KOPT-K1 (cell line): ENCODE data around the gene PCDHGA1.
"Not testable (repeated sequence)": the region's sequence is repeated elsewhere in the genome, so short reads cannot be mapped to it uniquely, and the experiment has no call there.

Experiments
- H3K27ac ChIP-seq: fragments of 200-600 bp; sonication (generic); 2 replicates; pipeline ENCODE4 v1.5.1; 2016; ENCODE audit warnings: antibody characterized with exemption, mild to moderate bottlenecking, low read depth, low read length; ENCODE audit not compliant: poor library complexity, severe bottlenecking
- H3K36me3 ChIP-seq: fragments of 200-600 bp; sonication (generic); 2 replicates; pipeline ENCODE4 v1.5.1; 2017; ENCODE audit warnings: antibody characterized with exemption, mild to moderate bottlenecking, low read length, moderate library complexity; ENCODE audit not compliant: insufficient read depth
- H3K9me3 ChIP-seq: fragments of 200-600 bp; sonication (generic); 2 replicates; pipeline ENCODE4 v1.5.1; 2017; ENCODE audit warnings: antibody characterized with exemption, low read length, mild to moderate bottlenecking; ENCODE audit not compliant: insufficient read depth, poor library complexity, severe bottlenecking

PCDHGA1 gene

GRCh38 chr5:141362719-141363118 lies 32.4 kb downstream of the PCDHGA1 start:
- H3K27ac ChIP-seq = no peak overlapping the region
- H3K9me3 ChIP-seq = peaks cover 47% of the 10 kb centered on the region
- H3K36me3 ChIP-seq = no peaks in the 10 kb centered on the region

DNA sequence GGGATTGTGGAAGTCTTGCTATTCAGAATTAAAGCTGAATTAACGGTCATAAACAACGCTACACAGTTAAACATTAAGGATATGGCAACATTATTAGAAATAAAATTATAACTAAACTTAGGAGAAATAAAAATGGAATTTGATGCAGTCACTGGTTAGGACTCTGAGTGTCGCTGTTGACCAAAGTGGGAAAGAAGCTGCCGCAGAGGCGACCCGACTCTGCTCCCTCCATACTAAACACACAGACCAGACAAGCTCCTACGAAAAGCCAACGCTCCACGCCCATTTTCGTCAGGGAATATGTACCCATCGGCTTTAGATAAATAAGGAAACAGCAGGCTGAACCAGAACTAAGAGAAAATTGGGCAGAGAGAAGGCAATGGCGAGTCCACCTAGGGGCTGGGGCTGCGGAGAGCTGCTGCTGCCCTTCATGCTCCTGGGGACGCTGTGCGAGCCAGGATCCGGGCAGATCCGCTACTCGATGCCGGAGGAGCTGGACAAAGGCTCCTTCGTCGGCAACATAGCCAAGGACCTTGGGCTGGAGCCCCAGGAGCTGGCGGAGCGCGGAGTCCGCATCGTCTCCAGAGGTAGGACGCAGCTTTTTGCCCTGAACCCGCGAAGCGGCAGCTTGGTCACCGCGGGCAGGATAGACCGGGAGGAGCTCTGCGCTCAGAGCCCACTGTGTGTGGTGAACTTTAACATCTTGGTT lies 33.8 kb downstream of the PCDHGA1 start, which contains the start of gene PCDHGA5:
Gene PCDHGA5, plus strand, starts transcription at position 211 of the 709 bp plus-strand sequence. Its CDS starts 169 bp downstream, at position 380.
- no peaks in the 10 kb centered on the region for H3K36me3 ChIP-seq
- no peak within 1 kb of the TSS for H3K27ac ChIP-seq
- peaks cover 47% of the 10 kb centered on the region for H3K9me3 ChIP-seq

- Histone ChIP-seq H3K36me3 (no peaks in the 10 kb centered on the region), H3K27ac (no peak overlapping the region), H3K9me3 (peaks cover 50% of the 10 kb centered on the region)
Observed at GRCh38 chr5:141366016-141366896, 35.9 kb downstream of the PCDHGA1 start.

- Histone ChIP-seq H3K9me3 (peaks cover 39% of the 10 kb centered on the region), H3K36me3 (no peaks in the 10 kb centered on the region), H3K27ac (no peak within 1 kb of the TSS)
Observed at GRCh38 chr5:141369994-141370848, 39.9 kb downstream of the PCDHGA1 start, which contains the start of gene PCDHGB3. TSS of gene PCDHGB3 (plus strand) at chr5:141370242. CDS start at chr5:141370395, 153 bp downstream.

DNA sequence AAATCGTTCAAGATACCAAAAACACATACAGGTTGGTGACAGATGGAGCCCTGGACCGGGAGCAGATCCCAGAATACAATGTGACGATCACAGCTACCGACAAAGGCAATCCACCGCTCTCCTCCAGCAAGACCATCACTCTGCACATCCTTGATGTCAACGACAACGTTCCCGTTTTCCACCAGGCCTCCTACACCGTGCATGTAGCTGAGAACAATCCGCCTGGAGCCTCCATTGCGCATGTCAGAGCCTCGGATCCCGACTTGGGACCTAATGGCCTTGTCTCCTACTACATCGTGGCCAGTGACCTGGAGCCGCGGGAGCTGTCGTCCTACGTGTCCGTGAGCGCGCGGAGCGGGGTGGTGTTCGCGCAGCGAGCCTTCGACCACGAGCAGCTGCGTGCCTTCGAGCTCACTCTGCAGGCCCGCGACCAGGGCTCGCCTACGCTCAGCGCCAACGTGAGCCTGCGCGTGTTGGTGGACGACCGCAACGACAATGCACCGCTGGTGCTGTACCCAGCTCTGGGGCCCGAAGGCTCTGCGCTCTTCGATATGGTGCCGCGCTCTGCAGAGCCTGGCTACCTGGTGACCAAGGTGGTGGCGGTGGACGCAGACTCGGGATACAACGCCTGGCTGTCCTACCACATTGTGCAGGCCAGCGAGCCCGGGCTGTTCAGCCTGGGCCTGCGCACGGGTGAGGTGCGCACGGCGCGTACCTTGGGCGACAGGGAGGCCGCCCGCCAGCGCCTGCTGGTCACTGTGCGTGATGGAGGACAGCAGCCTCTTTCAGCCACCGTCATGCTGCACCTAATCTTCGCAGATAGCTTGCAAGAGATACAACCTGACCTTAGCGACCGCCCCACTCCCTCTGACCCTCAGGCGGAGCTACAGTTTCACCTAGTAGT lies 41.5 kb downstream of the PCDHGA1 start:
- Histone ChIP-seq H3K9me3 (peaks cover 36% of the 10 kb centered on the region), H3K36me3 (no peaks in the 10 kb centered on the region), H3K27ac (no peak overlapping the region)

DNA sequence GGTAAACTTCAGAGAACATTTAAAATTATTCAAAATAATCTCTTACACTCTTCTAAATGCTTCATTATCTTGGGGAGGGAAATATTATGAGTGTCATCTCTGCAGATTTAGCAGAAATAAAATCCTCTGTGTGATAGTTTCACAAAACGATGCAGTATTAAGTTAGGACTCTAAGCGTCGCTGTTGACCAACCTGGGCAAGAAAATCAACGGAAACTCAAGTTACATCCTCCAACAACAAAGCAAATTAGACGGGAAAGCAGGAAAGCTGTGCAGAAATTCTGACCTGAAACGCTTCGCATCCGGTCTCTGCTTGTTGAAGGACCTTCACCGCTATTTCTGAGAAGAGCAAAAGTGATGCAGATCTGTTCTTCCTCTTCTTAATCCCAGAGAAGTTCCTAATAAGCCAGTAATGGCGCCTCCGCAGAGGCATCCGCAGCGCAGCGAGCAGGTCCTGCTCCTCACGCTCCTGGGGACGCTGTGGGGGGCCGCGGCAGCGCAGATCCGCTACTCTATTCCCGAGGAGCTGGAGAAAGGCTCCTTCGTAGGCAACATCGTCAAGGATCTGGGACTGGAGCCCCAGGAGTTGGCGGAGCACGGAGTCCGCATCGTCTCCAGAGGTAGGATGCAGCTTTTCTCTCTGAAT lies 43.5 kb downstream of the PCDHGA1 start, which contains the start of gene PCDHGA6:
Gene PCDHGA6, plus strand, starts transcription at position 219 of the 645 bp plus-strand sequence. Its CDS starts 193 bp downstream, at position 412.
- Histone ChIP-seq H3K36me3 (no peaks in the 10 kb centered on the region), H3K27ac (no peak within 1 kb of the TSS), H3K9me3 (peaks cover 36% of the 10 kb centered on the region)

DNA sequence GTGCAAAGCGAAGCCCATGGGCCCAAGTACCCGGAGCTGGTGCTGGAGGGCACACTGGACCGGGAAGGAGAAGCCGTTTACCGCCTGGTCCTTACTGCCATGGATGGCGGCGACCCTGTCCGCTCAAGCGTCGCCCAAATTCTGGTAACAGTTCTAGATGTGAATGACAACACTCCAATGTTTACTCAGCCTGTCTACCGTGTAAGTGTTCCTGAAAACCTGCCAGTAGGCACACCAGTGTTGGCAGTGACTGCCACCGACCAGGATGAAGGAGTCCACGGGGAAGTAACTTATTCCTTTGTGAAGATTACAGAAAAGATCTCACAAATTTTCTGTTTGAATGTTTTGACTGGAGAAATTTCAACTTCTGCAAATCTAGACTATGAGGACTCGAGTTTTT lies 44.3 kb downstream of the PCDHGA1 start:
- H3K27ac ChIP-seq = no peak overlapping the region
- peaks cover 36% of the 10 kb centered on the region for H3K9me3 ChIP-seq
- no peaks in the 10 kb centered on the region for H3K36me3 ChIP-seq

DNA sequence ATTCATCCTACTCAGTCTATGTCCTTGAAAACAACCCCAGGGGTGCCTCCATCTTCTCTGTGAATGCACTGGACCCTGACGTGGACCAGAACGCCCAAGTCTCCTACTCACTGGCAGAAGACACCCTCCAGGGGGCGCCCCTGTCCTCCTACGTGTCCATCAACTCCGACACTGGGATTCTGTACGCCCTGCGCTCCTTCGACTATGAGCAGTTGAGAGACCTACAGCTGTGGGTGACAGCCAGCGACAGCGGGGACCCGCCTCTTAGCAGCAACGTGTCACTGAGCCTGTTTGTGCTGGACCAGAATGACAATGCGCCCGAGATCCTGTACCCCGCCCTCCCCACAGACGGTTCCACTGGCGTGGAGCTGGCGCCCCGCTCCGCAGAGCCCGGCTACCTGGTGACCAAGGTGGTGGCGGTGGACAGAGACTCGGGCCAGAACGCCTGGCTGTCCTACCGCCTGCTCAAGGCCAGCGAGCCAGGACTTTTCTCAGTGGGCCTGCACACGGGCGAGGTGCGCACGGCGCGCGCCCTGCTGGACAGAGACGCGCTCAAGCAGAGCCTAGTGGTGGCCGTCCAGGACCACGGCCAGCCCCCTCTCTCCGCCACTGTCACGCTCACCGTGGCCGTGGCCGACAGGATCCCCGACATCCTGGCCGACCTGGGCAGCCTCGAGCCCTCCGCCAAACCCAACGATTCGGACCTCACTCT lies 45.3 kb downstream of the PCDHGA1 start:
- H3K36me3 ChIP-seq, H3K27ac ChIP-seq: not testable (repeated sequence)
- H3K9me3 ChIP-seq = peaks cover 30% of the 10 kb centered on the region

GRCh38 chr5:141382469-141383294 lies 52.4 kb downstream of the PCDHGA1 start, which contains the start of gene PCDHGA7:
TSS of gene PCDHGA7 (plus strand) at chr5:141382742. CDS start at chr5:141382900, 158 bp downstream.
- no peak within 1 kb of the TSS for H3K27ac ChIP-seq
- H3K9me3 ChIP-seq = peaks cover 29% of the 10 kb centered on the region
- no peaks in the 10 kb centered on the region for H3K36me3 ChIP-seq

- no peak overlapping the region for H3K27ac ChIP-seq
- H3K36me3 ChIP-seq = no peaks in the 10 kb centered on the region
- peaks cover 29% of the 10 kb centered on the region for H3K9me3 ChIP-seq
Observed at GRCh38 chr5:141383345-141383744, 53.0 kb downstream of the PCDHGA1 start.

DNA sequence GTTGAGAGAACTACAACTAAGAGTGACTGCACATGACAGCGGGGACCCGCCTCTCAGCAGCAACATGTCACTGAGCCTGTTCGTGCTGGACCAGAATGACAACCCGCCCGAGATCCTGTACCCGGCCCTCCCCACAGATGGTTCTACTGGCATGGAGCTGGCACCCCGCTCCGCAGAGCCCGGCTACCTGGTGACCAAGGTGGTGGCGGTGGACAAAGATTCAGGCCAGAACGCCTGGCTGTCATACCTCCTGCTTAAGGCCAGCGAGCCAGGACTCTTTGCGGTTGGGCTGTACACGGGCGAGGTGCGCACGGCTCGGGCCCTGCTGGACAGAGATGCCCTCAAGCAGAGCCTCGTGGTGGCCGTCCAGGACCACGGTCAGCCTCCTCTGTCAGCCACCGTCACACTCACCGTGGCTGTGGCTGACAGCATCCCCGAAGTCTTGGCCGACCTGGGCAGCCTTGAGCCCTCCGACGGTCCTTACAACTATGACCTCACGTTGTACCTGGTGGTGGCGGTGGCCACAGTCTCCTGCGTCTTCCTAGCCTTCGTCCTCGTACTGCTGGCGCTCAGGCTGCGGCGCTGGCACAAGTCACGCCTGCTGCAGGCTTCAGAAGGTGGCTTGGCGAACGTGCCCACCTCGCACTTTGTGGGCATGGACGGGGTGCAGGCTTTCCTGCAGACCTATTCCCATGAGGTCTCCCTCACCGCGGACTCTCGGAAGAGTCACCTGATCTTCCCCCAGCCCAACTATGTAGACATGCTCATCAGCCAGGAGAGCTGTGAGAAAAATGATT lies 54.4 kb downstream of the PCDHGA1 start:
- H3K36me3 ChIP-seq = no peaks in the 10 kb centered on the region
- H3K27ac ChIP-seq = no peak overlapping the region
- H3K9me3 ChIP-seq = peaks cover 29% of the 10 kb centered on the region
